ENCODE results near the gene NOL3. TPM values are rescaled to one million over a fixed set of nuclear protein-coding genes. Genes with fewer than 3 reads are reported as not detected.

Gene NOL3
- total RNA-seq, 2 experiments from 2014 or later = 35.6 to 36.7 TPM

GRCh38 chr16:67177743-67178699, 7.7 kb downstream of the NOL3 start:
- H3K9me3 Mint-ChIP-seq = no peaks in the 10 kb centered on the region
- peak; percentile 67 for DNase-seq
- H3K4me1 Mint-ChIP-seq = peaks cover 41% of the 10 kb centered on the region
- no peak overlapping the region for H3K27ac Mint-ChIP-seq
- H3K36me3 Mint-ChIP-seq (ENCODE audit: low read depth) = peaks cover 26% of the 10 kb centered on the region
- POLR2A ChIA-PET = interaction anchor here (0.8 to 13.2 kb wide), 5 partner anchors 15 to 149 kb away, joined by 3 to 204 read pairs (median 3); partner anchors contain the start of genes CBFB, FBXL8, HSF4 and TMEM208
- CTCF ChIA-PET = interaction anchor here (0.9 to 1.7 kb wide), 4 partner anchors 19 to 160 kb away, joined by 3 to 5 read pairs (median 4); partner anchors contain the start of genes FBXL8 and TRADD
- peaks cover 15% of the 10 kb centered on the region for H3K27me3 Mint-ChIP-seq
- H3K4me3 Mint-ChIP-seq = peak overlapping the region; percentile 58

DNA sequence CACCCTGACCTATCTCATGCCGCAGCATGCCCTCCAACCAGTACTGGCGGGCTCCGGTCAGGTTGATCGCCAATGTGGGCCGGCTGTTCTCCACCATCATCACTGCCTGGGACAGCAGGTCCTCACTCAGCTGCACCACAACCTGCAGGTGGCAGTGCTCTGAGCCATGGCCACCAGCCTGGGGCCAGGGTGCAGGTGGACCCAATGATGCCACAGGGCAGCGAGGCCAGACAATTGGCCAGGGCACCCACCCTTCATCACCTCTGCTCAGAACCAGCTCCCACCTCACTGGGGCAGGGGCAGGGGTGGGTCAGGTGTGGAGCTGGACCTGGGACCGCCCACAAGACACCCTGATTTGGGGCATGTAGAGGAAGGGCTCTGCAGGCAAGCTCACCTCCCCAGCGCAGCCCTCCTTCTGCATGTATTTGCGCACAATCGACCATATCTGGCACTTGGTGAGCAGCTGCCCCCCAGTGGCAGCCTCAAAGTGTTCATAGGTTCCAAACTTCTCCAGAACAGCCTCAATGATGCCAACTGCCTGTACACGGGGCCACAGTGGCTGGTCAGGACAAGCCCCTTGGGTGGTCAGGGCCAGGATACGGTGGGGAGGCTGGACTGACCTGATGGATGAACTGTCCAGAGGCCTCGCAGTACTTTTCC, 9.2 kb downstream of the NOL3 start:
- peaks cover 31% of the 10 kb centered on the region for H3K4me1 Mint-ChIP-seq
- ChIA-PET CTCF (interaction anchor here (0.7 to 1.2 kb wide), 5 partner anchors 9 to 161 kb away, joined by 3 to 5 read pairs (median 3); partner anchors contain the start of genes FBXL8, NOL3 and TRADD), POLR2A (interaction anchor here (1.2 to 13.2 kb wide), 2 partner anchors 9 to 17 kb away, joined by 3 to 204 read pairs; partner anchors contain the start of genes FBXL8, HSF4, NOL3 and TRADD)
- peaks cover 12% of the 10 kb centered on the region for H3K27me3 Mint-ChIP-seq
- peaks cover 20% of the 10 kb centered on the region for H3K36me3 Mint-ChIP-seq (ENCODE audit: low read depth)
- H3K9me3 Mint-ChIP-seq = no peaks in the 10 kb centered on the region
- no peak overlapping the region for H3K27ac Mint-ChIP-seq
- peak; percentile 41 for DNase-seq
- H3K4me3 Mint-ChIP-seq = no peak overlapping the region

- DNase-seq = no peak
- H3K4me1 Mint-ChIP-seq = peaks cover 37% of the 10 kb centered on the region
- no peak overlapping the region for H3K27ac Mint-ChIP-seq
- CTCF ChIA-PET = interaction anchor here (0.9 to 1.2 kb wide), 4 partner anchors 19 to 162 kb away, joined by 3 to 5 read pairs (median 4); partner anchors contain the start of genes FBXL8 and TRADD
- peaks cover 20% of the 10 kb centered on the region for H3K36me3 Mint-ChIP-seq (ENCODE audit: low read depth)
- POLR2A ChIA-PET = interaction anchor here (1.2 to 13.2 kb wide), 3 partner anchors 10 to 20 kb away, joined by 3 to 204 read pairs (median 59); partner anchors contain the start of genes FBXL8, HSF4, NOL3 and TRADD
- H3K9me3 Mint-ChIP-seq = no peaks in the 10 kb centered on the region
- no peak overlapping the region for H3K4me3 Mint-ChIP-seq
- H3K27me3 Mint-ChIP-seq = peaks cover 13% of the 10 kb centered on the region
Measured at GRCh38 chr16:67180166-67180565, 9.8 kb downstream of the NOL3 start.

- CTCF ChIA-PET = interaction anchor here (1.1 kb wide), 2 partner anchors 13 to 164 kb away, joined by 3 to 6 read pairs; no protein-coding TSS in a partner anchor
- no peak for DNase-seq
- Mint-ChIP-seq H3K27me3 (peaks cover 20% of the 10 kb centered on the region), H3K4me3 (no peak overlapping the region), H3K4me1 (peaks cover 40% of the 10 kb centered on the region), H3K36me3 (ENCODE audit: low read depth) (peaks cover 17% of the 10 kb centered on the region), H3K9me3 (no peaks in the 10 kb centered on the region), H3K27ac (no peak overlapping the region)
- POLR2A ChIA-PET = interaction anchor here (1.8 to 6.6 kb wide), 3 partner anchors 9 to 164 kb away, joined by 6 to 59 read pairs (median 57); partner anchors contain the start of genes FBXL8, NOL3 and TRADD
Measured at GRCh38 chr16:67181346-67181745, 11.0 kb downstream of the NOL3 start.

GRCh38 chr16:67182288-67182687, 11.9 kb downstream of the NOL3 start:
- peaks cover 17% of the 10 kb centered on the region for H3K27me3 Mint-ChIP-seq
- CTCF ChIA-PET = interaction anchor here (0.6 to 4.2 kb wide), 7 partner anchors 8 to 380 kb away, joined by 3 to 56 read pairs (median 5); partner anchors contain the start of genes CTCF, FBXL8, HSF4 and NOL3
- H3K4me1 Mint-ChIP-seq = peaks cover 37% of the 10 kb centered on the region
- H3K9me3 Mint-ChIP-seq = no peaks in the 10 kb centered on the region
- H3K36me3 Mint-ChIP-seq (ENCODE audit: low read depth) = peaks cover 12% of the 10 kb centered on the region
- no peak overlapping the region for H3K27ac Mint-ChIP-seq
- POLR2A ChIA-PET = interaction anchor here (0.6 to 6.6 kb wide), 10 partner anchors 10 to 851 kb away, joined by 3 to 59 read pairs (median 6); partner anchors contain the start of genes FBXL8, FHOD1, NOL3 and SLC9A5
- no peak overlapping the region for H3K4me3 Mint-ChIP-seq
- DNase-seq = no peak

GRCh38 chr16:67183284-67183626, 12.9 kb downstream of the NOL3 start:
- CTCF ChIA-PET = interaction anchor here (1.4 to 4.2 kb wide), 5 partner anchors 13 to 61 kb away, joined by 3 to 56 read pairs (median 6); partner anchors contain the start of genes FBXL8, HSF4, NOL3 and TRADD
- H3K36me3 Mint-ChIP-seq (ENCODE audit: low read depth) = peaks cover 6% of the 10 kb centered on the region
- POLR2A ChIA-PET = interaction anchor here (0.8 to 6.6 kb wide), 9 partner anchors 11 to 199 kb away, joined by 3 to 59 read pairs (median 6); partner anchors contain the start of genes FBXL8, FHOD1, NOL3 and SLC9A5
- DNase-seq = no peak
- no peaks in the 10 kb centered on the region for H3K9me3 Mint-ChIP-seq
- no peak overlapping the region for H3K27ac Mint-ChIP-seq
- H3K27me3 Mint-ChIP-seq = peaks cover 12% of the 10 kb centered on the region
- H3K4me3 Mint-ChIP-seq = no peak overlapping the region
- peaks cover 29% of the 10 kb centered on the region for H3K4me1 Mint-ChIP-seq

GRCh38 chr16:67183627-67184452, 13.5 kb downstream of the NOL3 start, which contains the start of gene MATCAP1:
Gene MATCAP1 (minus strand): TSS chr16:67183963. CDS start chr16:67180610, 3,353 bp downstream.
- Mint-ChIP-seq H3K4me3 (peak within 1 kb of the TSS; percentile 78), H3K4me1 (peaks cover 24% of the 10 kb centered on the region), H3K27me3 (peaks cover 10% of the 10 kb centered on the region), H3K27ac (no peak within 1 kb of the TSS), H3K36me3 (ENCODE audit: low read depth) (peaks cover 5% of the 10 kb centered on the region), H3K9me3 (no peaks in the 10 kb centered on the region)
- ChIA-PET POLR2A (interaction anchor here (0.5 to 6.6 kb wide), 10 partner anchors 12 to 635 kb away, joined by 3 to 59 read pairs (median 6); partner anchors contain the start of genes FBXL8, FHOD1, NOL3 and SLC9A5), CTCF (interaction anchor here (1.4 to 4.2 kb wide), 13 partner anchors 13 to 230 kb away, joined by 3 to 56 read pairs (median 6); partner anchors contain the start of genes FBXL8, FHOD1, HSF4 and NOL3)
- peak; percentile 96 for DNase-seq

DNA sequence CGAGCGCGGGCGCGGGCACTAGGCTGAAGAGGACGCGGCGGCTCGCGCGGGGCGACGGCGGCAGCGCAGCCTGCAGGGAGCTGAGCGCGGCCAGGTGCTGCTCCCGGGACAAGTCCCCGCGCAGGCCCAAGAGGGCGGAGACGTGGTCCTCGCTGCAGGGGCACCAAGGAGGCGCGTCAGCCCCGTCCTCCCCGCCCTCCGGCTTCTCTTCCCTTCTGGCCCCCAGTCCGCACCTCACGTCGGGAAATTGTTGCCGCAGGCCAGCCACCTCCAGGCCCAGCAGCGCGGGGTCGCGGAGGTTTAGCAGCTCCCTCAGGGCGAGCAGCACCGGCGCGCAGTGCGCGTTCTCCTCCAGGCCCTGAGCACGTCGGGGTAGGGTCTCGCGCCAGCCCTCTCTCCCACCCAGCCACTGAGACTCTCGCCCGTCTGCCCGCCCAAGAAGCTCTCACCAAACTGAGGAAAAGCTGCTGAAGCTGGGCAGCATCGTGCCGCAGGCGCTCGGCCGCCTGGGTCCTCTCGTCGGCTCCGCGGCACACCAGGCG, 14.2 kb downstream of the NOL3 start:
- peaks cover 19% of the 10 kb centered on the region for H3K4me1 Mint-ChIP-seq
- H3K27me3 Mint-ChIP-seq = peaks cover 8% of the 10 kb centered on the region
- ChIA-PET POLR2A (interaction anchor here (0.7 to 6.6 kb wide), 7 partner anchors 12 to 171 kb away, joined by 3 to 59 read pairs (median 6); partner anchors contain the start of genes B3GNT9, FBXL8, FHOD1 and NOL3), CTCF (interaction anchor here (0.5 to 4.2 kb wide), 18 partner anchors 13 to 240 kb away, joined by 3 to 56 read pairs (median 6); partner anchors contain the start of genes B3GNT9, FBXL8, FHOD1 and TMEM208)
- H3K4me3 Mint-ChIP-seq = peak overlapping the region; percentile 78
- no peak for DNase-seq
- no peak overlapping the region for H3K27ac Mint-ChIP-seq
- H3K9me3 Mint-ChIP-seq = no peaks in the 10 kb centered on the region
- peaks cover 3% of the 10 kb centered on the region for H3K36me3 Mint-ChIP-seq (ENCODE audit: low read depth)

- Mint-ChIP-seq H3K36me3 (ENCODE audit: low read depth) (no peaks in the 10 kb centered on the region), H3K27ac (peak overlapping the region; percentile 63), H3K9me3 (no peaks in the 10 kb centered on the region), H3K27me3 (peaks cover 8% of the 10 kb centered on the region), H3K4me1 (peaks cover 16% of the 10 kb centered on the region), H3K4me3 (peak overlapping the region; percentile 78)
- DNase-seq = peak; percentile 87
- ChIA-PET CTCF (interaction anchor here (0.5 to 4.2 kb wide), 21 partner anchors 11 to 241 kb away, joined by 3 to 56 read pairs (median 5); partner anchors contain the start of genes B3GNT9, FBXL8, FHOD1 and TMEM208), POLR2A (interaction anchor here (0.7 to 6.6 kb wide), 8 partner anchors 13 to 174 kb away, joined by 3 to 59 read pairs (median 6); partner anchors contain the start of genes B3GNT9, FBXL8, NOL3 and TRADD)
Measured at GRCh38 chr16:67184995-67185650, 14.8 kb downstream of the NOL3 start.

- POLR2A ChIA-PET = interaction anchor here (1.0 to 6.6 kb wide), 7 partner anchors 13 to 174 kb away, joined by 3 to 59 read pairs (median 6); partner anchors contain the start of genes B3GNT9, FBXL8, NOL3 and TRADD
- Mint-ChIP-seq H3K36me3 (ENCODE audit: low read depth) (no peaks in the 10 kb centered on the region), H3K27me3 (peaks cover 8% of the 10 kb centered on the region), H3K27ac (no peak overlapping the region), H3K4me3 (peak overlapping the region; percentile 78), H3K4me1 (peaks cover 16% of the 10 kb centered on the region), H3K9me3 (no peaks in the 10 kb centered on the region)
- CTCF ChIA-PET = interaction anchor here (0.7 to 4.2 kb wide), 19 partner anchors 11 to 242 kb away, joined by 3 to 56 read pairs (median 6); partner anchors contain the start of genes B3GNT9, FBXL8, FHOD1 and TMEM208
- no peak for DNase-seq
Measured at GRCh38 chr16:67185651-67186134, 15.4 kb downstream of the NOL3 start.

Data from activated CD4-positive, alpha-beta memory T cell treated with anti-CD3 and anti-CD28 coated beads, Interleukin-2, amount 10 ng/mL, durations not matched to agents 7 days and 5 days (primary cell).